Stimulated activated naive CD8-positive, alpha-beta T cell treated with anti-CD3 and anti-CD28 coated beads, Interleukin-15, Interleukin-2, amounts not matched to agents 100 U/mL and 50 U/mL, for 24 hours (primary cell): ENCODE data around the gene ZBTB6.
A peak's percentile ranks its signal among the peaks of the same experiment; 100 is the strongest.

Source experiments
- ATAC-seq: fragments of 150-1000 bp; cut with Tn5 transposase; one replicate; pipeline ENCODE4 v1.10.0; 2021
- DNase-seq: peaks from one replicate; pipeline ENCODE4 v3.0.0; 2021

The ZBTB6 gene

GRCh38 chr9:122912964-122913673 lies at the start of gene ZBTB6:
Gene ZBTB6 (minus strand): TSS chr9:122913323. CDS start chr9:122912072, 1,251 bp downstream.
- peak; percentile 97 for ATAC-seq

GRCh38 chr9:122961139-122961538 lies 48.0 kb upstream of the ZBTB6 start:
- no peak for DNase-seq
- no peak for ATAC-seq

More at GRCh38 chr9:122912964-122913673, at the start of gene ZBTB6:
- peak; percentile 71 for DNase-seq

GRCh38 chr9:122955961-122956360 lies 42.8 kb upstream of the ZBTB6 start:
- ATAC-seq (no peak), DNase-seq (no peak)

GRCh38 chr9:122954253-122954691 lies 41.1 kb upstream of the ZBTB6 start:
- no peak for ATAC-seq
- DNase-seq = no peak

GRCh38 chr9:122951056-122951455 lies 37.9 kb upstream of the ZBTB6 start:
- DNase-seq = no peak
- no peak for ATAC-seq

- no peak for DNase-seq
- no peak for ATAC-seq
Measured at GRCh38 chr9:122950263-122950662, 37.1 kb upstream of the ZBTB6 start.

- ATAC-seq = no peak
- DNase-seq = no peak
Measured at GRCh38 chr9:122949696-122950095, 36.6 kb upstream of the ZBTB6 start.

GRCh38 chr9:122948313-122948712 lies 35.2 kb upstream of the ZBTB6 start:
- peak; percentile 63 for ATAC-seq
- no peak for DNase-seq

- no peak for ATAC-seq
- no peak for DNase-seq
Measured at GRCh38 chr9:122946461-122947005, 33.4 kb upstream of the ZBTB6 start.

- DNase-seq = no peak
Measured at GRCh38 chr9:122944960-122945888, 32.1 kb upstream of the ZBTB6 start.

GRCh38 chr9:122941582-122942234 lies 28.6 kb upstream of the ZBTB6 start:
- no peak for ATAC-seq
- no peak for DNase-seq

More at GRCh38 chr9:122944960-122945888, 32.1 kb upstream of the ZBTB6 start:
- no peak for ATAC-seq

GRCh38 chr9:122940749-122941581 lies 27.8 kb upstream of the ZBTB6 start, which contains the start of gene RABGAP1:
Gene RABGAP1 (plus strand): TSS chr9:122941020. CDS start chr9:122957060, 16,040 bp downstream.
- DNase-seq = peak; percentile 99
- ATAC-seq = peak; percentile 99

- DNase-seq (no peak), ATAC-seq (no peak)
Measured at GRCh38 chr9:122940454-122940748, 27.3 kb upstream of the ZBTB6 start.

GRCh38 chr9:122939601-122940000 lies 26.5 kb upstream of the ZBTB6 start:
- DNase-seq = no peak
- no peak for ATAC-seq

GRCh38 chr9:122936883-122937282 lies 23.8 kb upstream of the ZBTB6 start:
- ATAC-seq = no peak
- no peak for DNase-seq

GRCh38 chr9:122936464-122936863 lies 23.3 kb upstream of the ZBTB6 start:
- ATAC-seq (no peak), DNase-seq (no peak)

- ATAC-seq = peak; percentile 99
Measured at GRCh38 chr9:122931226-122932121, 18.4 kb upstream of the ZBTB6 start, which contains the start of gene ZBTB26. Gene ZBTB26 (minus strand): TSS chr9:122931512. CDS start chr9:122919934, 11,578 bp downstream.

GRCh38 chr9:122930541-122931225 lies 17.6 kb upstream of the ZBTB6 start:
- no peak for ATAC-seq
- no peak for DNase-seq

More at GRCh38 chr9:122931226-122932121, 18.4 kb upstream of the ZBTB6 start, which contains the start of gene ZBTB26:
- DNase-seq = peak; percentile 94

GRCh38 chr9:122929796-122930354 lies 16.8 kb upstream of the ZBTB6 start:
- ATAC-seq (no peak), DNase-seq (no peak)
